Measurements from ENCODE around the gene PPP3CA.

Gene PPP3CA

GRCh38 chr4:101329592-101329991 is 17.7 kb downstream of the PPP3CA start:
- DNase-seq: no peak

GRCh38 chr4:101328063-101328602 is 19.2 kb downstream of the PPP3CA start:
- DNase-seq: no peak

GRCh38 chr4:101326576-101326975 is 20.8 kb downstream of the PPP3CA start:
- DNase-seq: no peak

GRCh38 chr4:101322743-101323142 is 24.6 kb downstream of the PPP3CA start:
- no peak for DNase-seq

GRCh38 chr4:101321481-101322042 is 25.8 kb downstream of the PPP3CA start:
- no peak for DNase-seq

GRCh38 chr4:101315786-101316185 is 31.5 kb downstream of the PPP3CA start:
- DNase-seq: no peak

GRCh38 chr4:101315041-101315440 is 32.3 kb downstream of the PPP3CA start:
- DNase-seq: no peak

- DNase-seq: no peak
Measured at GRCh38 chr4:101309925-101310324, 37.4 kb downstream of the PPP3CA start.

- no peak for DNase-seq
Measured at GRCh38 chr4:101307899-101308298, 39.4 kb downstream of the PPP3CA start.

- DNase-seq: no peak
Measured at GRCh38 chr4:101306764-101307615, 40.3 kb downstream of the PPP3CA start.

- DNase-seq: no peak
Measured at GRCh38 chr4:101306225-101306624, 41.1 kb downstream of the PPP3CA start.

- DNase-seq: no peak
Measured at GRCh38 chr4:101304916-101305315, 42.4 kb downstream of the PPP3CA start.

GRCh38 chr4:101299899-101300540 is 47.3 kb downstream of the PPP3CA start:
- DNase-seq: no peak

- DNase-seq: no peak
Measured at GRCh38 chr4:101299021-101299420, 48.3 kb downstream of the PPP3CA start.

- no peak for DNase-seq
Measured at GRCh38 chr4:101295691-101296090, 51.6 kb downstream of the PPP3CA start.

GRCh38 chr4:101294597-101294996 is 52.7 kb downstream of the PPP3CA start:
- no peak for DNase-seq

GRCh38 chr4:101292901-101293300 is 54.4 kb downstream of the PPP3CA start:
- DNase-seq: no peak

GRCh38 chr4:101292214-101292613 is 55.1 kb downstream of the PPP3CA start:
- DNase-seq: no peak

GRCh38 chr4:101291198-101291597 is 56.1 kb downstream of the PPP3CA start:
- peak in 1 of 2 experiments; percentile 18 for DNase-seq

- DNase-seq: no peak
Measured at GRCh38 chr4:101290654-101291053, 56.7 kb downstream of the PPP3CA start.

GRCh38 chr4:101289306-101289705 is 58.0 kb downstream of the PPP3CA start:
- DNase-seq: no peak

GRCh38 chr4:101288365-101289145 is 58.8 kb downstream of the PPP3CA start:
- DNase-seq: no peak

GRCh38 chr4:101287324-101287723 is 60.0 kb downstream of the PPP3CA start:
- DNase-seq: no peak
